H9 (cell line): ENCODE measurements around the gene TTC23. TPM values are rescaled to one million over a fixed set of nuclear protein-coding genes. Genes with fewer than 3 reads are reported as not detected.

Experiments
- DNase-seq: peaks from one replicate; pipeline ENCODE4 v3.0.0-alpha.2; 2017
- H2AFZ ChIP-seq: one replicate; pipeline ENCODE4 v1.6.1; 2013; ENCODE audit warnings: mild to moderate bottlenecking, low read length, control low read depth, moderate library complexity
- H2AK5ac ChIP-seq: 2 replicates; pipeline ENCODE4 v1.6.1; 2013; ENCODE audit warnings: low read length, control low read depth, mixed read lengths; ENCODE audit not compliant: insufficient read length
- H2BK120ac ChIP-seq: one replicate; pipeline ENCODE4 v1.6.1; 2013; ENCODE audit warnings: low read depth, mild to moderate bottlenecking, low read length, control low read depth, inconsistent platforms; ENCODE audit not compliant: poor library complexity, severe bottlenecking
- H2BK12ac ChIP-seq: 2 replicates; pipeline ENCODE4 v1.6.1; 2013; ENCODE audit warnings: low read length, control low read depth, mixed read lengths, low read depth; ENCODE audit not compliant: insufficient read length
- H2BK15ac ChIP-seq: 2 replicates; pipeline ENCODE4 v1.6.1; 2013; ENCODE audit warnings: low read depth, low read length, control low read depth
- H2BK20ac ChIP-seq: one replicate; pipeline ENCODE4 v1.6.1; 2013; ENCODE audit warnings: low read depth, mild to moderate bottlenecking, low read length, control low read depth, inconsistent platforms; ENCODE audit not compliant: poor library complexity, severe bottlenecking
- H2BK5ac ChIP-seq: 2 replicates; pipeline ENCODE4 v1.6.1; 2013; ENCODE audit warnings: low read length, control low read depth, mixed read lengths; ENCODE audit not compliant: insufficient read length
- H3K14ac ChIP-seq: 2 replicates; pipeline ENCODE4 v1.6.1; 2013; ENCODE audit warnings: low read length, control low read depth; ENCODE audit not compliant: insufficient read depth
- H3K18ac ChIP-seq: 2 replicates; pipeline ENCODE4 v1.6.1; 2013; ENCODE audit warnings: low read depth, mild to moderate bottlenecking, mixed read lengths, low read length, control low read depth; ENCODE audit not compliant: insufficient read length
- H3K23ac ChIP-seq: 2 replicates; pipeline ENCODE4 v1.6.1; 2013; ENCODE audit warnings: low read length, control low read depth, mixed read lengths, low read depth; ENCODE audit not compliant: insufficient read length
- H3K23me2 ChIP-seq: 2 replicates; pipeline ENCODE4 v1.6.1; 2013; ENCODE audit warnings: low read depth, mild to moderate bottlenecking, mixed read lengths, low read length, control low read depth; ENCODE audit not compliant: insufficient read length, poor library complexity, severe bottlenecking
- H3K27ac ChIP-seq: 2 replicates; pipeline ENCODE4 v1.5.1; 2013; ENCODE audit warnings: low read length, control low read depth, mixed read lengths, low read depth; ENCODE audit not compliant: insufficient read length
- H3K27me3 ChIP-seq: 2 replicates; pipeline ENCODE4 v1.6.1; 2013; ENCODE audit warnings: low read length, control low read depth, inconsistent platforms; ENCODE audit not compliant: insufficient read depth
- H3K4ac ChIP-seq: 2 replicates; pipeline ENCODE4 v1.6.1; 2013; ENCODE audit warnings: low read depth, mild to moderate bottlenecking, control low read depth, inconsistent platforms, low read length, moderate library complexity
- H3K4me1 ChIP-seq: 2 replicates; pipeline ENCODE4 v1.6.1; 2013; ENCODE audit warnings: low read length, control low read depth, inconsistent platforms; ENCODE audit not compliant: insufficient read depth
- H3K4me2 ChIP-seq: 2 replicates; pipeline ENCODE4 v1.6.1; 2013; ENCODE audit warnings: low read length, control low read depth, mixed read lengths; ENCODE audit not compliant: insufficient read length, insufficient read depth
- H3K56ac ChIP-seq: 2 replicates; pipeline ENCODE4 v1.6.1; 2013; ENCODE audit warnings: low read depth, mild to moderate bottlenecking, mixed read lengths, low read length, control low read depth; ENCODE audit not compliant: insufficient read length
- H3K79me1 ChIP-seq: 2 replicates; pipeline ENCODE4 v1.6.1; 2013; ENCODE audit warnings: low read depth, mild to moderate bottlenecking, moderate library complexity, low read length, control low read depth, inconsistent platforms; ENCODE audit not compliant: insufficient read depth, poor library complexity, severe bottlenecking
- H3K79me2 ChIP-seq: 2 replicates; pipeline ENCODE4 v1.6.1; 2013; ENCODE audit warnings: low read length, control low read depth, inconsistent platforms; ENCODE audit not compliant: insufficient read depth
- H3K9ac ChIP-seq: 2 replicates; pipeline ENCODE4 v1.6.1; 2013; ENCODE audit warnings: low read length, control low read depth, mixed read lengths; ENCODE audit not compliant: insufficient read length; ENCODE audit errors: extremely low read depth
- H3K9me3 ChIP-seq: one replicate; pipeline ENCODE4 v1.6.1; 2013; ENCODE audit warnings: low read depth, low read length, inconsistent platforms; ENCODE audit not compliant: control insufficient read depth
- H3T11ph ChIP-seq: one replicate; pipeline ENCODE4 v1.6.1; 2013; ENCODE audit warnings: mild to moderate bottlenecking, low read length, control low read depth, inconsistent platforms
- H4K20me1 ChIP-seq: one replicate; pipeline ENCODE4 v1.6.1; 2013; ENCODE audit not compliant: control insufficient read depth, insufficient read length, insufficient read depth
- H4K5ac ChIP-seq: 2 replicates; pipeline ENCODE4 v1.6.1; 2013; ENCODE audit warnings: low read depth, mild to moderate bottlenecking, mixed read lengths, low read length, control low read depth; ENCODE audit not compliant: insufficient read length
- H4K8ac ChIP-seq: replicated peaks from 2 replicates; pipeline ENCODE4 v1.6.1; 2013; ENCODE audit warnings: low read length, control low read depth, mixed read lengths, low read depth; ENCODE audit not compliant: insufficient read length
- H4K91ac ChIP-seq: 2 replicates; pipeline ENCODE4 v1.6.1; 2013; ENCODE audit warnings: low read depth, mild to moderate bottlenecking, moderate library complexity, mixed read lengths, low read length, control low read depth; ENCODE audit not compliant: insufficient read length
- H3K27ac Mint-ChIP-seq, 3 experiments: 2 replicates in 2 of 3; 3 replicates in 1 of 3; pipeline ENCODE4 v1.8.0; 2020 to 2021; ENCODE audit warnings: mixed read lengths in 3 of 3, mild to moderate bottlenecking in 1 of 3, moderate library complexity in 1 of 3
- H3K27me3 Mint-ChIP-seq: 2 replicates; pipeline ENCODE4 v1.8.0; 2021; ENCODE audit warnings: low read depth, mild to moderate bottlenecking, moderate library complexity, mixed read lengths
- H3K36me3 Mint-ChIP-seq, 3 experiments: 2 replicates in 2 of 3; 3 replicates in 1 of 3; pipeline ENCODE4 v1.8.0; 2020 to 2021; ENCODE audit warnings: low read depth in 3 of 3, mixed read lengths in 3 of 3; ENCODE audit not compliant: insufficient read depth in 1 of 3
- H3K4me1 Mint-ChIP-seq, 2 experiments: 2 replicates each; pipeline ENCODE4 v1.8.0; 2020; ENCODE audit warnings: mixed read lengths in 2 of 2
- H3K4me3 Mint-ChIP-seq, 2 experiments: 2 replicates in 1 of 2; 3 replicates in 1 of 2; pipeline ENCODE4 v1.8.0; 2020 to 2021; ENCODE audit warnings: mild to moderate bottlenecking in 2 of 2, mixed read lengths in 2 of 2, moderate library complexity in 1 of 2
- H3K9me3 Mint-ChIP-seq, 2 experiments: 2 replicates in 1 of 2; 3 replicates in 1 of 2; pipeline ENCODE4 v1.8.0; 2020; ENCODE audit warnings: mild to moderate bottlenecking in 2 of 2, mixed read lengths in 2 of 2, moderate library complexity in 1 of 2
- WGBS: extraction: QIAGEN DNeasy Blood & Tissue Kit; methylation state at CpG from one replicate; pipeline ENCODE4 v1.1.7; 2013; ENCODE audit warnings: missing lambda C conversion rate, low lambda C conversion rate, mixed read lengths; ENCODE audit not compliant: insufficient read length; ENCODE audit errors: extremely low coverage; 5-methylcytosine and 5-hydroxymethylcytosine counted together
- total RNA-seq: library from RNA; stranded (reverse); gene quantifications from 2 replicates; pipeline ENCODE4 v1.2.1, GENCODE V29; 2021
- TF ChIP-seq, protein P1 (sequence below): fragments of 200-600 bp; sonication (generic); conservative IDR thresholded peaks from 3 replicates; pipeline ENCODE4 v1.8.0; 2021; ENCODE audit warnings: antibody characterized with exemption, mild to moderate bottlenecking

The TTC23 gene
- total RNA-seq, 1 experiment from 2014 or later = 14.3 TPM

DNA sequence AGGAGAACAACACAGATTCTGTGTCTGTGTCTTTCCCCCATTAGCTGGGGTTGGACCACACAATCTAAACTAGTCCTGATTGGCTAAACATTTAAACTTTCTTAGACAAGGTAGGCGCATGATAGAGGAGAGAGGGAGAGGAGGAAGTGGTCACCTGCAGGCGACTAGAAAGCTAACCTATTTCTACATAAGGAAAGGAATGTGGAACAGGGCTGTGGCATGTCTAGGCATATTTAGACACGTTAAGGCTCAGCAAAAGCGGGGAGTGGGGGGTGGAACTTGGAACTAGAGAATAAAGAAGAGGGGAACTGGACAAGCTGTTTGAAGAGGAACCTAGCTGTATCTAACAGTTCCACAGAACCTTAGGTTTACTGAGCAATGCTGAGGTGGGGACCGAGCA, 14.7 kb upstream of the TTC23 start:
- H3K4me2 ChIP-seq = no peak overlapping the region
- no peaks in the 10 kb centered on the region for H3K27me3 ChIP-seq
- H3K4me3 Mint-ChIP-seq = no peak overlapping the region
- H3K23ac ChIP-seq = no peak overlapping the region
- no peak overlapping the region for H3K18ac ChIP-seq
- no peak overlapping the region for H2AK5ac ChIP-seq
- no peak overlapping the region for H4K5ac ChIP-seq
- H2BK12ac ChIP-seq = no peak overlapping the region
- H4K91ac ChIP-seq = no peak overlapping the region
- H3K27me3 Mint-ChIP-seq = no peaks in the 10 kb centered on the region
- H3K23me2 ChIP-seq = no peaks in the 10 kb centered on the region
- no peaks in the 10 kb centered on the region for H3K79me2 ChIP-seq
- no peak overlapping the region for H4K8ac ChIP-seq
- no peak overlapping the region for H2BK20ac ChIP-seq
- H3K4me1 ChIP-seq = peaks cover 5% of the 10 kb centered on the region; the same call in 1 of the 2 replicates
- H3K56ac ChIP-seq = no peak overlapping the region
- H3K4me1 Mint-ChIP-seq = peaks cover 3 to 13% of the 10 kb centered on the region in 2 experiments; a peak in 2 of 4 replicates
- H2AFZ ChIP-seq = no peak overlapping the region
- no peak overlapping the region for H3K9ac ChIP-seq
- H3K27ac Mint-ChIP-seq = peak overlapping the region in 1 of 3 experiments; percentile 4; a peak in 1 of 7 replicates
- no peaks in the 10 kb centered on the region for H4K20me1 ChIP-seq
- no peak overlapping the region for H3K4ac ChIP-seq
- H2BK5ac ChIP-seq = no peak overlapping the region
- H2BK120ac ChIP-seq = no peak overlapping the region
- no peak overlapping the region for H3K14ac ChIP-seq
- TF ChIP-seq, protein P1, sequence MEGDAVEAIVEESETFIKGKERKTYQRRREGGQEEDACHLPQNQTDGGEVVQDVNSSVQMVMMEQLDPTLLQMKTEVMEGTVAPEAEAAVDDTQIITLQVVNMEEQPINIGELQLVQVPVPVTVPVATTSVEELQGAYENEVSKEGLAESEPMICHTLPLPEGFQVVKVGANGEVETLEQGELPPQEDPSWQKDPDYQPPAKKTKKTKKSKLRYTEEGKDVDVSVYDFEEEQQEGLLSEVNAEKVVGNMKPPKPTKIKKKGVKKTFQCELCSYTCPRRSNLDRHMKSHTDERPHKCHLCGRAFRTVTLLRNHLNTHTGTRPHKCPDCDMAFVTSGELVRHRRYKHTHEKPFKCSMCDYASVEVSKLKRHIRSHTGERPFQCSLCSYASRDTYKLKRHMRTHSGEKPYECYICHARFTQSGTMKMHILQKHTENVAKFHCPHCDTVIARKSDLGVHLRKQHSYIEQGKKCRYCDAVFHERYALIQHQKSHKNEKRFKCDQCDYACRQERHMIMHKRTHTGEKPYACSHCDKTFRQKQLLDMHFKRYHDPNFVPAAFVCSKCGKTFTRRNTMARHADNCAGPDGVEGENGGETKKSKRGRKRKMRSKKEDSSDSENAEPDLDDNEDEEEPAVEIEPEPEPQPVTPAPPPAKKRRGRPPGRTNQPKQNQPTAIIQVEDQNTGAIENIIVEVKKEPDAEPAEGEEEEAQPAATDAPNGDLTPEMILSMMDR = no peak
- no peak overlapping the region for H3K27ac ChIP-seq
- no peaks in the 10 kb centered on the region for H3K79me1 ChIP-seq
- H3T11ph ChIP-seq = no peak overlapping the region
- no peaks in the 10 kb centered on the region for H3K9me3 Mint-ChIP-seq
- DNase-seq = no peak
- no peaks in the 10 kb centered on the region for H3K9me3 ChIP-seq
- no peak overlapping the region for H2BK15ac ChIP-seq
- WGBS = no CpG with 5 or more reads among the region's 5 CpGs
- no peaks in the 10 kb centered on the region for H3K36me3 Mint-ChIP-seq
